LNCaP clone FGC (cell line): ENCODE results near the gene CYFIP2.
A peak's percentile ranks its signal among the peaks of the same experiment; 100 is the strongest.

Experiments
- DNase-seq: peaks from one replicate; pipeline ENCODE4 v3.0.0-alpha.2; 2011; ENCODE audit warnings: low read depth
- H3K4me3 ChIP-seq: 2 replicates; pipeline ENCODE4 v1.5.1; 2011; ENCODE audit warnings: mild to moderate bottlenecking, low read depth, low read length, control low read depth
- CTCF ChIP-seq: IDR thresholded peaks from 2 replicates; pipeline ENCODE4 v1.5.1; 2012; ENCODE audit warnings: mild to moderate bottlenecking; ENCODE audit not compliant: control insufficient read depth, insufficient read depth; ENCODE audit errors: extremely low read depth

The CYFIP2 gene

GRCh38 chr5:157335534-157336422, 69.9 kb downstream of the CYFIP2 start:
- no peak overlapping the region for H3K4me3 ChIP-seq
- DNase-seq: peak; percentile 26
- no peak for TF ChIP-seq CTCF

GRCh38 chr5:157336423-157336744, 70.5 kb downstream of the CYFIP2 start:
- TF ChIP-seq CTCF: no peak
- no peak overlapping the region for H3K4me3 ChIP-seq

GRCh38 chr5:157339409-157339808, 73.5 kb downstream of the CYFIP2 start:
- no peak overlapping the region for H3K4me3 ChIP-seq
- no peak for DNase-seq
- no peak for TF ChIP-seq CTCF

More at GRCh38 chr5:157336423-157336744, 70.5 kb downstream of the CYFIP2 start:
- no peak for DNase-seq

- no peak for DNase-seq
- TF ChIP-seq CTCF: peak; percentile 39
- H3K4me3 ChIP-seq: no peak overlapping the region
Observed at GRCh38 chr5:157342822-157343402, 77.0 kb downstream of the CYFIP2 start.

GRCh38 chr5:157343842-157344790, 78.2 kb downstream of the CYFIP2 start:
- no peak for TF ChIP-seq CTCF
- DNase-seq: peak; percentile 15
- H3K4me3 ChIP-seq: no peak overlapping the region

- TF ChIP-seq CTCF: no peak
- no peak overlapping the region for H3K4me3 ChIP-seq
- DNase-seq: no peak
Observed at GRCh38 chr5:157345067-157345466, 79.1 kb downstream of the CYFIP2 start.
